ENCODE measurements around the gene ARHGAP6.

Gene ARHGAP6

DNA sequence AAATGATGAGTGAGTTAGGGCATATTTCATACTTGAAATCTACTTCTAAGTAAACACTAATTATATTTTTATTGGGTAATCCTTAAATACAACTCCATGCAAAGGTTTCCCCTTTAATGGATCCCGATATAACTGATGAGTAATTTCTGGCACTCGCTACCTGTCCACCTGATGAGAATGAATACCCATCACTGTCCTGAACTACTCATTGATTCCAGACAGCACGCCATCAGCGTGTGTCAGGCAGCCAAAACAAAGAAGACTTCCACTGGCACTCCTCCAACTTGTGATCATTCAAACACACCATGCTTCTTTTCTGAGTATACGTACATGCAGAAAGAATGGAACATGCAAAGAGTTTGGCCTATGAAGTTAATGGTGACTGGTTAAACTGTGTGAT, 485.1 kb downstream of the ARHGAP6 start:
- TF ChIP-seq, protein P1, sequence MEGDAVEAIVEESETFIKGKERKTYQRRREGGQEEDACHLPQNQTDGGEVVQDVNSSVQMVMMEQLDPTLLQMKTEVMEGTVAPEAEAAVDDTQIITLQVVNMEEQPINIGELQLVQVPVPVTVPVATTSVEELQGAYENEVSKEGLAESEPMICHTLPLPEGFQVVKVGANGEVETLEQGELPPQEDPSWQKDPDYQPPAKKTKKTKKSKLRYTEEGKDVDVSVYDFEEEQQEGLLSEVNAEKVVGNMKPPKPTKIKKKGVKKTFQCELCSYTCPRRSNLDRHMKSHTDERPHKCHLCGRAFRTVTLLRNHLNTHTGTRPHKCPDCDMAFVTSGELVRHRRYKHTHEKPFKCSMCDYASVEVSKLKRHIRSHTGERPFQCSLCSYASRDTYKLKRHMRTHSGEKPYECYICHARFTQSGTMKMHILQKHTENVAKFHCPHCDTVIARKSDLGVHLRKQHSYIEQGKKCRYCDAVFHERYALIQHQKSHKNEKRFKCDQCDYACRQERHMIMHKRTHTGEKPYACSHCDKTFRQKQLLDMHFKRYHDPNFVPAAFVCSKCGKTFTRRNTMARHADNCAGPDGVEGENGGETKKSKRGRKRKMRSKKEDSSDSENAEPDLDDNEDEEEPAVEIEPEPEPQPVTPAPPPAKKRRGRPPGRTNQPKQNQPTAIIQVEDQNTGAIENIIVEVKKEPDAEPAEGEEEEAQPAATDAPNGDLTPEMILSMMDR (IDR thresholded peaks at IDR 0.05), result no peak

DNA sequence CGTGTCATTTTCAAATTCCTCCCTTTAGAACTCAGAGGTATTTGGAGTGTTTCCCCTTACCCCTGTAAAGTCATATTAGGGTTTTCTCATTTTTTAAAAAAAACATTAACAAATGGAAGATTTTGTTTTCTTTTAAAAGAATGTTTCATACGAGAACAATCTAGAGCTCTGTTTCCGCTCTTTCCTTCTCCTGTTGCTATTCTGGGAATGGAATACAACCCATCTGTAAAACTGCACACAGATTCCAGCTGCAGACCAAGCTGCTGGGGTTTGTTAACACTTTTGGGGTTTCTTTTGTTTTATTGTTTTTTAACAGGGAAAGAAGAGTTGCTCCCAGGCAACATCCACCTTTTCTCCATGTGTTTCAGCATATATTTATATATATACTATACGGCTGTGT, 493.3 kb downstream of the ARHGAP6 start:
- TF ChIP-seq, protein P1 (IDR thresholded peaks at IDR 0.05), result no peak

DNA sequence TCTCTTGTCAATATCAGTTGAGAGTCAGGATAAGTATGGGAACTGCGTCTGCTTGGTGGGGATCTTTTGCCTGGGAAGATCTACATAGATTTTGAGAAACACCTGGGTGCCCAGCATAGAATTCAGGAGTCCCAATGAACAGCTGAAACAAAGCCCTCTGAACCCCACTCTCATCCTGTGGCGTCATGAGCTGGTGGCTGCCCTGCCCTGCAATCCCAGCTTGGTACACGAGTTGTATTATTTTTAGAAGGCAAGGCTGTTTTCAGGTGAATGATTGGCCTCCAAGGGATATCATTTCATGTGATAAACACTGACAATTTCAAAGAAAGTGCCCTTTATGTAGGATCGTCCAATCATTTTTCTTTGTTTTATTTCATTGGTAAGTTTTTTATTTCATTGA, 493.8 kb downstream of the ARHGAP6 start:
- TF ChIP-seq, protein P1 (IDR thresholded peaks at IDR 0.05), result no peak

DNA sequence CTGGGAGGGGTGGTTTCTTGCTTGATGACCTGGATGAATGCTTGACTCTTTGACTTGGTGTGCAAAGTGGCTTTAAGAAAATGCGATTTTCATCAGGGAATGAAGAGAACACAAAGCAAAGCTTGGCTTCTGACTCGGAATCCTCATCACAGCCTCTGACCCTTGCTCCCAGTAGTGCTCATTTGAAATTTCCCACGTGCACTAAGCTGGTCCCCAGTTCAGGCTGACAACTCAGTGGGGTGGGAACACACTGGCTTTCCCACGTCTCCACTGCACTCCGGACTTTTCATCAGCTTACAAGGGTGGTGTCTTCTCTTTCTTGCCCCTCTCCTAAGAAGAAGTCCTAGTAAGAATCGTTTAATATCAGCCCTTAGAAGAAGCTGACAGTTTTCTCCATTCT, 501.3 kb downstream of the ARHGAP6 start:
- TF ChIP-seq, protein P1 (IDR thresholded peaks at IDR 0.05), result no peak

DNA sequence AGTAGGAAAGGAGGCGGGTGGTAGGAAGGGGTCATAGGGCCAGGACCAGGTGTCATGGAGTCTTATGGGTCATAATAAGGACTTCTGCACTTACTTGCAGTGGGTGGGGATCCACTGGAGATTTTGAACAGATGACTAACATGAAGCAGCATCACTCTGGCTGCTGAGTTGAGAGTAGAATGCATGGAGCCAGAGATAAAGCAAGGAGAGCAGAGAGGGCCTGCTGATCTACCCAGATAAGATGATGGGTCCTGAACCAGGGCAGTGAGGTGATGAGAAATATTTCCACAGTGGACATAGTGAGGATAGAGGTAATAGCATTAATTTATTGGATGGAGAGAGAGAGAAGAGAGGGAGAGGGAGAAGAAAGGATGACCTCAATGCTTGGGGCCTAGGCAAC, 506.6 kb downstream of the ARHGAP6 start:
- TF ChIP-seq, protein P1 (IDR thresholded peaks at IDR 0.05), result no peak

DNA sequence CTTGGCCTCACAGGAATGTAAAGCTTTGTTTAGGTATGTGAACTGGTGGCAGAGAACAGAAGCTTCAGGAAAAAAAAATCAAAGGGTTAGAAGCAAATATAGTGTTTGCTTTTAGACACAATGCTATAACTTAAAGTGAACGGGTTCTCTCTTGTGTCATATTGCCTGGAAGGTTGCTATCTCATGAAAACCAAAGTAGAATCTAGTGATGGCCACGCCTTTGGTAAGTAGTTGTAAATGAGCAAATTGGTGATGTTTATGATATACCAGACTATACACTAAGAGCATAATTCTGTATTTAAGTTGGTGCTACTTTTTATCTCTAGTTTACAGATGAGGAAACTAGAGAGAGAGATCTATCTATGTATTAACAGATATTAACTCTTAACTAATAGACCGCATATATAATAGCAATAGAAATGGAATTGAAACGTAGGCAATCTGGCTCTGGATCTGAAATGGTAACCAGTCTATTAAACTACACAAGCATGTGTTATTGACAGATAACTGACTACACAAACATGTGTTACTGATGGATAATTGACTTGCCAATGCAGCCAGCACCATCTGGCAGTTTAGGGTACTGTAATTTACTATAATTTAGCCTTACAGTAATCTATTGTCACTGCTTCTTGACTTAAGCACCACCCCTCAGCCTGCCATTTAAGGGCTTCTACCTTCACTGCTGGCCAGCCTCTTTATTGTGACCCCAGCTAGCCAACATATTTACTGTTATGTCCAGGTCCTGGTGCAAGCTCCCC, 513.7 kb downstream of the ARHGAP6 start:
- TF ChIP-seq, protein P1 (IDR thresholded peaks at IDR 0.05), result no peak

DNA sequence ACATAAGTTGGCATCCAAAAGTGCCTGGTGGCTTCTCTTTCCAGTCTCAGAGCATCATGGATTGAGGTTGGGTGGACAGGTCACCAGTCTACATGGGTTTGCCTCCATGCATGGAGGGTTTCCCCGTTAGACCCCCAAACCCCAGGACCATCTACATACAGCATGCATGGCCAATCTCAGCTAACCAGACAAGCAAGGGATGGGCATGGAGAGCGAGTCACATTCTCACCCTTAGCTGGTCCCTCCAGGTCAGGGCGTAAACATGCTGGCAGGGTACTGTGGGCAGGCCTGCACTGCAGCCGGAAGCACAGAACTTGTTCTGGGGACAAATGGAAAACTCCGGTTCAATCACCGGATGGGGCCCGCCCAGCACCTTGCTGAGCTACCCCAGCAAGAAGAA, 517.3 kb downstream of the ARHGAP6 start:
- TF ChIP-seq, protein P1 (IDR thresholded peaks at IDR 0.05), result no peak

DNA sequence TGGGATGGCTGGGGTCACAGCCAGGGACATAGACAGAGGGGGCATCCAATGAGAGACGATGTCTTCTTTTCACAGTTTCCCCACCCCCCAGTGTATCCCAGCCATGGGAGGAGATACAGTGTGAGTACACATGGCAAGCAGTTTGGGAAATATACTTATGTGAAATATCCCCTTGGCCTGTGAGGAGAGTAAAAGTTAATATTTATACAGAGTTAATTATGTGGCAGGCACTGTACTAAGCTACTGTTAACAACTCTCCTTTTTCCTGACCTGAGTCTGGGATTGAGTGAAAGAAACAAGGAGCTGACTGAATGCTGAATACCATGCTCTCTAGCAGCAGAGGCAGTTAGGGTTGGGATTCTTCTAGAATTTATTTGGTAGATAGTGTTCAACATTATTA, 519.3 kb downstream of the ARHGAP6 start:
- TF ChIP-seq, protein P1 (IDR thresholded peaks at IDR 0.05), result no peak
